Common myeloid progenitor, CD34-positive (primary cell): ENCODE results near the gene ADCY10.
"Not testable (repeated sequence)": the region's sequence is repeated elsewhere in the genome, so short reads cannot be mapped to it uniquely, and the experiment has no call there.

Experiments used
- CTCF ChIA-PET: fragments of 350-600 bp; sonication (Branson Sonifier 250); formaldehyde crosslinking; loops from one replicate; lab custom pipeline; 2021; ENCODE audit warnings: antibody characterized with exemption; lab: Charles Lee
- POLR2A ChIA-PET: fragments of 350-600 bp; sonication (Branson Sonifier 250); formaldehyde crosslinking; loops from one replicate; lab custom pipeline; 2021; ENCODE audit warnings: antibody characterized with exemption; lab: Charles Lee
- DNase-seq, 3 donors: peaks; one replicate each; pipeline versions ENCODE4 v3.0.0 to v3.0.0-alpha.2; 2013
- H3K27ac ChIP-seq, 2 experiments: 1 replicate in 1 of 2; 2 replicates in 1 of 2; pipeline ENCODE4 v1.7.0; 2013; ENCODE audit warnings: inconsistent platforms in 2 of 2, low read length in 2 of 2, mild to moderate bottlenecking in 2 of 2, low read depth in 1 of 2, moderate library complexity in 1 of 2; ENCODE audit not compliant: severe bottlenecking in 2 of 2, insufficient read depth in 1 of 2, poor library complexity in 1 of 2
- H3K27me3 ChIP-seq, 5 experiments: replicated peaks in 2 of 5; 1 replicate in 3 of 5; 2 replicates in 2 of 5; pipeline versions ENCODE4 v1.6.1 to v1.7.0; 2013; ENCODE audit warnings: low read length in 4 of 5, mild to moderate bottlenecking in 2 of 5, moderate library complexity in 2 of 5, inconsistent platforms in 1 of 5; ENCODE audit not compliant: insufficient read depth in 5 of 5, control insufficient read depth in 4 of 5
- H3K36me3 ChIP-seq, 4 experiments: 1 replicate in 2 of 4; 2 replicates in 2 of 4; pipeline versions ENCODE4 v1.6.1 to v1.7.0; 2013; ENCODE audit warnings: low read length in 3 of 4, control low read depth in 1 of 4, mild to moderate bottlenecking in 1 of 4; ENCODE audit not compliant: control insufficient read depth in 4 of 4, insufficient read depth in 4 of 4
- H3K4me1 ChIP-seq, 4 experiments: 1 replicate in 3 of 4; 2 replicates in 1 of 4; pipeline versions ENCODE4 v1.6.1 to v1.7.1; 2013; ENCODE audit warnings: low read length in 3 of 4, mild to moderate bottlenecking in 3 of 4, control low read depth in 1 of 4, inconsistent platforms in 1 of 4, moderate library complexity in 1 of 4; ENCODE audit not compliant: control insufficient read depth in 4 of 4, insufficient read depth in 4 of 4; ENCODE audit errors: control extremely low read depth in 1 of 4
- H3K4me3 ChIP-seq, 7 experiments: 1 replicate in 4 of 7; 2 replicates in 3 of 7; pipeline versions ENCODE4 v1.5.1 to v1.7.0; 2013; ENCODE audit warnings: mild to moderate bottlenecking in 7 of 7, low read length in 6 of 7, moderate library complexity in 6 of 7, inconsistent platforms in 2 of 7, low read depth in 2 of 7, control low read depth in 1 of 7; ENCODE audit not compliant: insufficient read depth in 4 of 7, control insufficient read depth in 1 of 7; ENCODE audit errors: extremely low read depth in 1 of 7
- H3K9me3 ChIP-seq, 5 experiments: 1 replicate in 4 of 5; 2 replicates in 1 of 5; pipeline versions ENCODE4 v1.6.1 to v1.7.1; 2013; ENCODE audit warnings: low read length in 4 of 5, mild to moderate bottlenecking in 2 of 5, inconsistent platforms in 1 of 5, low read depth in 1 of 5, moderate library complexity in 1 of 5; ENCODE audit not compliant: control insufficient read depth in 4 of 5, insufficient read depth in 2 of 5; ENCODE audit errors: control extremely low read depth in 1 of 5
- WGBS: methylation state at CpG from one replicate; pipeline ENCODE4 v1.1.5; 2013; ENCODE audit not compliant: insufficient coverage; 5-methylcytosine and 5-hydroxymethylcytosine counted together

The ADCY10 gene

DNA sequence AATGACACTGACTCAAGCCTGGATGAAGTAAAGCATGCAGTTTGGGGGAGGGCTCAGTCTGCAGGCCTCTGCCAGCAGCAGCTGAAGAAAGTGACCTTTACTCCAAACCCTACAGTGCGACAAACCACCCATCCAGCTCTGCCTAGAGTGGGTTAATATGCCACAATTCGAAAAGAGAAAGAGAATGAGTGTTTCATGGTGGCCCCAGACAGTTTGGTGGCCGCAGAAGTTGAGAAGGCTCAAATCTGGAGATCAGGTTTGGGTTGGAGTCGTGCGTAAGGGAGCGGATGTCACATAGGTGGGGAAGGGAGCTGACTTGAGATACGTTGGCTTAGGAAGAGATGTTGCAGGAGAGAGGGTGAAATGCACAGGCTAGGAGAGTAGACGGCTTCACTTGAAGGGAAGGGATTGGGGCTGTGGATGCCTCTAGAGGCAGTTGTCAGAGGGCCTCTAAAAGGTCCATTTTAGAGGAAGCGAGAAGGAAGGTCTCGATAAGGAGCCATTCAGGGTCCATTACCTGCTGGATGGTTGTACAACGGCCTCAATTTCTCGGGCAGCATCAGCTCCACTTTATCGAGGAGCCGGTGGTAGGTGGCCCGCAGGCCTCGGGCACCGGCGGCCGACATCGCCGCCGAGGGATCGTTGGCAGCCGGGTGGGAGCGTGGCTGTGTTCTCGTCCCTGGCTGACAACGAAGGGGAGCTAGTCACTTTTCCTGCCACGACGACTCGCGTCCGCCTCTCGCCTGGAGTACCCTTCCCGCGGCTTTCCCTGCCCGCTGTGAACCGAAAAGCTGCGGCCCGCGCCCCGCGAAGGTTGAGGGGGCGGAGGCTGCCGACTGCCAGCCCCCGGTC is 21.5 kb upstream of the ADCY10 start:
- Histone ChIP-seq H3K27ac (peak overlapping the region; percentile 98), H3K36me3 (no peaks in the 10 kb centered on the region), H3K27me3 (no peaks in the 10 kb centered on the region), H3K4me1 (peaks cover 8 to 38% (median 22%) of the 10 kb centered on the region in 4 experiments), H3K4me3 (peak overlapping the region; percentile 75 to 99 (median 95)), H3K9me3 (no peaks in the 10 kb centered on the region)
- POLR2A ChIA-PET, result interaction anchor here (0.7 to 1.6 kb wide), 6 partner anchors 9 to 1082 kb away, joined by 3 to 6 read pairs (median 4); partner anchors contain the start of gene ADCY10
- peak; percentile 31 to 66 (median 53) for DNase-seq
- WGBS, result 0% methylated on average over 43 of the region's 45 CpGs
- CTCF ChIA-PET, result interaction anchor here (1.0 to 1.9 kb wide), 4 partner anchors 12 to 148 kb away, joined by 3 to 5 read pairs (median 4); no protein-coding TSS in a partner anchor

DNA sequence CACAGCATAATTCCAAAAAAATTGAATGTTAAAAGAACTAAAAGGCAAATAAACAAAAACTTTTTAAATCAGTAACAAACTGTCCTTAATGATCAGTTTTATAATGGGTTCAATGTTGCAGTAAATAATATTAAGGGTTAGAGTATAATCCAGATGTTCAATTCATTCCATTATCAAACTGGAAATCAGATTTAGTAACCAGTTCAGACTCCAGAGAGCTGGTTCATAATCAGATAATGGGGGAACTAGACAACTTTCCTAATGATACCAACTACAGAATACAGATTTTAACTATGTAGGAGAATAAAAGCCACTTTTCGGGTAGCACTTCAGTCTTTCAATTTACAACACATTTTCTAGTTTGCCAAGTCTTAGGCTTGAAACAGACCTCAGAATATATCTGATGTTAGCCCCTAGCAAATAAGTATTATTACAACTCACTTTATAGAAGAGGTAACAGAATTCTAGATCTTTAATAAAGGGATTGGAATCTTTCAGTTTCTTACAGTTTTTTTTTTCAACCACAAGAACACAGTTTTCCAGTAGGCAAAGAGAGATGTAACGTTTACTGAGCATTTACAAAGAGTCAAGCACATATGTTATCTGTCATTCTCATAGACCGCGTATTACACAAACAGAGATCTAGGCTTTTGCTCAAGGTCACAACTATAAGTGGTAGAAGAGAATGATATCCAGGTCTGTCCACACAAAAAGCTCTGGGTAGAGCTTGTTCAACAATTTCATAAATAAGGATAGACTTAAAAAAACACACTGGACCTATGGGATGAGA is 20.7 kb upstream of the ADCY10 start:
- peak overlapping the region; percentile 98 for H3K27ac ChIP-seq
- ChIA-PET POLR2A (interaction anchor here (0.8 kb wide), 1 partner anchor 227 kb away, joined by 4 read pairs; no protein-coding TSS in a partner anchor), CTCF (interaction anchor here (1.4 to 1.9 kb wide), 3 partner anchors 11 to 149 kb away, joined by 3 to 5 read pairs (median 4); no protein-coding TSS in a partner anchor)
- no CpG with 5 or more reads among the region's 4 CpGs for WGBS
- peaks cover 8 to 38% (median 22%) of the 10 kb centered on the region in 4 experiments for H3K4me1 ChIP-seq
- no peaks in the 10 kb centered on the region for H3K9me3 ChIP-seq
- no peaks in the 10 kb centered on the region for H3K36me3 ChIP-seq
- DNase-seq, result peak in 1 of 3 donors; percentile 7
- H3K27me3 ChIP-seq, result no peaks in the 10 kb centered on the region
- H3K4me3 ChIP-seq, result peak overlapping the region; percentile 75 to 99 (median 95)

DNA sequence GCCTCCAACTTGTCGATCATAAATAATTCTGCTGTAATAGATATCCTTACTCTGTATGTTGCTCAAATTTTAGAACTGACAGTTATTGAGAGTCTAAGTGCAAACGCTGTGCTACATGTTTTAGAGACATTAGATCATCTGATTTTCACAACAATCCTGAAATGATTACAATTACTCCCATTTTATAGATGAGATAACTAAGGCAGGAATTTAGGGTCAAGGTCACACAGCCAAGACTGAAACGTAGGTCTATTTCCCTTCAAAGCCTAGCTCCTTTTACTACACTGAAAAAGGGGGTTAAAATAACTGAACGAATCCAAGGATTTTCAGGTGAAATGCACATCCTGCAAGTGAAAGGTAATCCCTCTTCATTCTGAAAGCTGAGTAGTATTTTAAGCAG is 19.9 kb upstream of the ADCY10 start:
- Histone ChIP-seq H3K27me3 (no peaks in the 10 kb centered on the region), H3K36me3 (no peaks in the 10 kb centered on the region), H3K27ac (peak overlapping the region in 1 of 2 experiments; percentile 98), H3K4me1 (peaks cover 8 to 34% (median 21%) of the 10 kb centered on the region in 4 experiments), H3K9me3 (no peaks in the 10 kb centered on the region), H3K4me3 (peak overlapping the region in 3 of 7 experiments; percentile 75 to 99 (median 99))
- POLR2A ChIA-PET, result no interaction called here
- WGBS, result no CpG with 5 or more reads among the region's 4 CpGs
- DNase-seq, result no peak
- CTCF ChIA-PET, result interaction anchor here (0.8 to 1.4 kb wide), 2 partner anchors 10 to 37 kb away, joined by 3 read pairs; no protein-coding TSS in a partner anchor

DNA sequence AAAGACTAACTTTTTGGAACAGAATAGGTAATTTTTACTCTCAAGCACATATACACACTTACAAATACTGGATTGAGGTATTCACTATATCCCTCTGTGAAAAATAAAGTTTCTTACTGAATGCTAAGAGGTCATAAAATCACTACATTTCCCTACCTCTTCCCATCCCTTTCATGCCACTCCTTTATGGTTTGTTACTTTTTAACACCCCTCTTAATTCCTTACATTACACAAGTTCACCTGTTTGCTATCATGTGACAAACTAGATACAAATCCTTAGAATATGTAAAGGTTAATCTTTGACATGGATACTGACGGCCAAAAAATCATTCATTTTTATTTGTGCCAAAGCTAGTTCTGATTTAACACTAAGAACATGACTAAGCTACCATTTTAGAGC is 15.8 kb upstream of the ADCY10 start:
- Histone ChIP-seq H3K4me1 (peaks cover 5 to 15% (median 10%) of the 10 kb centered on the region in 4 experiments), H3K9me3 (no peaks in the 10 kb centered on the region), H3K36me3 (no peaks in the 10 kb centered on the region), H3K27me3 (no peaks in the 10 kb centered on the region), H3K27ac (no peak overlapping the region), H3K4me3 (no peak overlapping the region)
- POLR2A ChIA-PET, result no interaction called here
- WGBS, result no CpG with 5 or more reads among the region's 1 CpG
- DNase-seq, result no peak
- CTCF ChIA-PET, result no interaction called here

GRCh38 chr1:167928919-167929318 is 15.0 kb upstream of the ADCY10 start:
- H3K4me1 ChIP-seq, H3K9me3 ChIP-seq, DNase-seq, H3K4me3 ChIP-seq, POLR2A ChIA-PET, H3K27me3 ChIP-seq, H3K36me3 ChIP-seq, CTCF ChIA-PET: not testable (repeated sequence)
- peak overlapping the region in 1 of 2 experiments; percentile 57 for H3K27ac ChIP-seq
- WGBS, result no CpG with 5 or more reads among the region's 9 CpGs

- H3K9me3 ChIP-seq, result no peaks in the 10 kb centered on the region
- H3K4me3 ChIP-seq, result no peak overlapping the region
- peaks cover 0 to 4% (median 2%) of the 10 kb centered on the region in 4 experiments for H3K4me1 ChIP-seq
- peak overlapping the region in 1 of 2 experiments; percentile 57 for H3K27ac ChIP-seq
- POLR2A ChIA-PET, result no interaction called here
- H3K36me3 ChIP-seq, result peaks cover 0 to 4% (median 0%) of the 10 kb centered on the region in 4 experiments
- WGBS, result no CpG with 5 or more reads among the region's 2 CpGs
- CTCF ChIA-PET, result no interaction called here
- no peaks in the 10 kb centered on the region for H3K27me3 ChIP-seq
- DNase-seq, result no peak
Measured at GRCh38 chr1:167928457-167928852, 14.5 kb upstream of the ADCY10 start.
